H9 (cell line): ENCODE measurements around the gene PRSS27. TPM values are rescaled to one million over a fixed set of nuclear protein-coding genes. Genes with fewer than 3 reads are reported as not detected.

Experiments used
- DNase-seq: peaks from one replicate; pipeline ENCODE4 v3.0.0-alpha.2; 2017
- H2AFZ ChIP-seq: one replicate; pipeline ENCODE4 v1.6.1; 2013; ENCODE audit warnings: mild to moderate bottlenecking, low read length, control low read depth, moderate library complexity
- H2AK5ac ChIP-seq: 2 replicates; pipeline ENCODE4 v1.6.1; 2013; ENCODE audit warnings: low read length, control low read depth, mixed read lengths; ENCODE audit not compliant: insufficient read length
- H2BK120ac ChIP-seq: one replicate; pipeline ENCODE4 v1.6.1; 2013; ENCODE audit warnings: low read depth, mild to moderate bottlenecking, low read length, control low read depth, inconsistent platforms; ENCODE audit not compliant: poor library complexity, severe bottlenecking
- H2BK12ac ChIP-seq: 2 replicates; pipeline ENCODE4 v1.6.1; 2013; ENCODE audit warnings: low read length, control low read depth, mixed read lengths, low read depth; ENCODE audit not compliant: insufficient read length
- H2BK15ac ChIP-seq: 2 replicates; pipeline ENCODE4 v1.6.1; 2013; ENCODE audit warnings: low read depth, low read length, control low read depth
- H2BK20ac ChIP-seq: one replicate; pipeline ENCODE4 v1.6.1; 2013; ENCODE audit warnings: low read depth, mild to moderate bottlenecking, low read length, control low read depth, inconsistent platforms; ENCODE audit not compliant: poor library complexity, severe bottlenecking
- H2BK5ac ChIP-seq: 2 replicates; pipeline ENCODE4 v1.6.1; 2013; ENCODE audit warnings: low read length, control low read depth, mixed read lengths; ENCODE audit not compliant: insufficient read length
- H3K14ac ChIP-seq: 2 replicates; pipeline ENCODE4 v1.6.1; 2013; ENCODE audit warnings: low read length, control low read depth; ENCODE audit not compliant: insufficient read depth
- H3K18ac ChIP-seq: 2 replicates; pipeline ENCODE4 v1.6.1; 2013; ENCODE audit warnings: low read depth, mild to moderate bottlenecking, mixed read lengths, low read length, control low read depth; ENCODE audit not compliant: insufficient read length
- H3K23ac ChIP-seq: 2 replicates; pipeline ENCODE4 v1.6.1; 2013; ENCODE audit warnings: low read length, control low read depth, mixed read lengths, low read depth; ENCODE audit not compliant: insufficient read length
- H3K23me2 ChIP-seq: 2 replicates; pipeline ENCODE4 v1.6.1; 2013; ENCODE audit warnings: low read depth, mild to moderate bottlenecking, mixed read lengths, low read length, control low read depth; ENCODE audit not compliant: insufficient read length, poor library complexity, severe bottlenecking
- H3K27ac ChIP-seq: 2 replicates; pipeline ENCODE4 v1.5.1; 2013; ENCODE audit warnings: low read length, control low read depth, mixed read lengths, low read depth; ENCODE audit not compliant: insufficient read length
- H3K27me3 ChIP-seq: 2 replicates; pipeline ENCODE4 v1.6.1; 2013; ENCODE audit warnings: low read length, control low read depth, inconsistent platforms; ENCODE audit not compliant: insufficient read depth
- H3K4ac ChIP-seq: 2 replicates; pipeline ENCODE4 v1.6.1; 2013; ENCODE audit warnings: low read depth, mild to moderate bottlenecking, control low read depth, inconsistent platforms, low read length, moderate library complexity
- H3K4me1 ChIP-seq: 2 replicates; pipeline ENCODE4 v1.6.1; 2013; ENCODE audit warnings: low read length, control low read depth, inconsistent platforms; ENCODE audit not compliant: insufficient read depth
- H3K4me2 ChIP-seq: 2 replicates; pipeline ENCODE4 v1.6.1; 2013; ENCODE audit warnings: low read length, control low read depth, mixed read lengths; ENCODE audit not compliant: insufficient read length, insufficient read depth
- H3K56ac ChIP-seq: 2 replicates; pipeline ENCODE4 v1.6.1; 2013; ENCODE audit warnings: low read depth, mild to moderate bottlenecking, mixed read lengths, low read length, control low read depth; ENCODE audit not compliant: insufficient read length
- H3K79me1 ChIP-seq: 2 replicates; pipeline ENCODE4 v1.6.1; 2013; ENCODE audit warnings: low read depth, mild to moderate bottlenecking, moderate library complexity, low read length, control low read depth, inconsistent platforms; ENCODE audit not compliant: insufficient read depth, poor library complexity, severe bottlenecking
- H3K79me2 ChIP-seq: 2 replicates; pipeline ENCODE4 v1.6.1; 2013; ENCODE audit warnings: low read length, control low read depth, inconsistent platforms; ENCODE audit not compliant: insufficient read depth
- H3K9ac ChIP-seq: 2 replicates; pipeline ENCODE4 v1.6.1; 2013; ENCODE audit warnings: low read length, control low read depth, mixed read lengths; ENCODE audit not compliant: insufficient read length; ENCODE audit errors: extremely low read depth
- H3K9me3 ChIP-seq: one replicate; pipeline ENCODE4 v1.6.1; 2013; ENCODE audit warnings: low read depth, low read length, inconsistent platforms; ENCODE audit not compliant: control insufficient read depth
- H3T11ph ChIP-seq: one replicate; pipeline ENCODE4 v1.6.1; 2013; ENCODE audit warnings: mild to moderate bottlenecking, low read length, control low read depth, inconsistent platforms
- H4K20me1 ChIP-seq: one replicate; pipeline ENCODE4 v1.6.1; 2013; ENCODE audit not compliant: control insufficient read depth, insufficient read length, insufficient read depth
- H4K5ac ChIP-seq: 2 replicates; pipeline ENCODE4 v1.6.1; 2013; ENCODE audit warnings: low read depth, mild to moderate bottlenecking, mixed read lengths, low read length, control low read depth; ENCODE audit not compliant: insufficient read length
- H4K8ac ChIP-seq: replicated peaks from 2 replicates; pipeline ENCODE4 v1.6.1; 2013; ENCODE audit warnings: low read length, control low read depth, mixed read lengths, low read depth; ENCODE audit not compliant: insufficient read length
- H4K91ac ChIP-seq: 2 replicates; pipeline ENCODE4 v1.6.1; 2013; ENCODE audit warnings: low read depth, mild to moderate bottlenecking, moderate library complexity, mixed read lengths, low read length, control low read depth; ENCODE audit not compliant: insufficient read length
- H3K27ac Mint-ChIP-seq, 3 experiments: 2 replicates in 2 of 3; 3 replicates in 1 of 3; pipeline ENCODE4 v1.8.0; 2020 to 2021; ENCODE audit warnings: mixed read lengths in 3 of 3, mild to moderate bottlenecking in 1 of 3, moderate library complexity in 1 of 3
- H3K27me3 Mint-ChIP-seq: 2 replicates; pipeline ENCODE4 v1.8.0; 2021; ENCODE audit warnings: low read depth, mild to moderate bottlenecking, moderate library complexity, mixed read lengths
- H3K36me3 Mint-ChIP-seq, 3 experiments: 2 replicates in 2 of 3; 3 replicates in 1 of 3; pipeline ENCODE4 v1.8.0; 2020 to 2021; ENCODE audit warnings: low read depth in 3 of 3, mixed read lengths in 3 of 3; ENCODE audit not compliant: insufficient read depth in 1 of 3
- H3K4me1 Mint-ChIP-seq, 2 experiments: 2 replicates each; pipeline ENCODE4 v1.8.0; 2020; ENCODE audit warnings: mixed read lengths in 2 of 2
- H3K4me3 Mint-ChIP-seq, 2 experiments: 2 replicates in 1 of 2; 3 replicates in 1 of 2; pipeline ENCODE4 v1.8.0; 2020 to 2021; ENCODE audit warnings: mild to moderate bottlenecking in 2 of 2, mixed read lengths in 2 of 2, moderate library complexity in 1 of 2
- H3K9me3 Mint-ChIP-seq, 2 experiments: 2 replicates in 1 of 2; 3 replicates in 1 of 2; pipeline ENCODE4 v1.8.0; 2020; ENCODE audit warnings: mild to moderate bottlenecking in 2 of 2, mixed read lengths in 2 of 2, moderate library complexity in 1 of 2
- CTCF ChIP-seq: fragments of 200-600 bp; sonication (generic); conservative IDR thresholded peaks from 3 replicates; pipeline ENCODE4 v1.8.0; 2021; ENCODE audit warnings: antibody characterized with exemption, mild to moderate bottlenecking
- WGBS: extraction: QIAGEN DNeasy Blood & Tissue Kit; methylation state at CpG from one replicate; pipeline ENCODE4 v1.1.7; 2013; ENCODE audit warnings: missing lambda C conversion rate, low lambda C conversion rate, mixed read lengths; ENCODE audit not compliant: insufficient read length; ENCODE audit errors: extremely low coverage; 5-methylcytosine and 5-hydroxymethylcytosine counted together
- total RNA-seq: library from RNA; stranded (reverse); gene quantifications from 2 replicates; pipeline ENCODE4 v1.2.1, GENCODE V29; 2021

PRSS27 gene
- total RNA-seq, 1 experiment from 2014 or later = 5.0 TPM

GRCh38 chr16:2675021-2675420, 45.0 kb downstream of the PRSS27 start:
- H3K4me3 Mint-ChIP-seq = no peak overlapping the region
- Histone ChIP-seq H3K18ac (no peak overlapping the region), H2BK5ac (no peak overlapping the region), H3K9me3 (no peaks in the 10 kb centered on the region), H3K4ac (no peak overlapping the region; the same call in 1 of the 2 replicates), H3K23me2 (no peaks in the 10 kb centered on the region), H3K27me3 (no peaks in the 10 kb centered on the region), H2AFZ (no peak overlapping the region), H3K79me2 (no peaks in the 10 kb centered on the region), H4K5ac (no peak overlapping the region), H3K4me1 (no peaks in the 10 kb centered on the region), H4K91ac (no peak overlapping the region), H2BK12ac (no peak overlapping the region), H2BK120ac (no peak overlapping the region), H2BK20ac (no peak overlapping the region), H3K14ac (no peak overlapping the region), H2BK15ac (no peak overlapping the region), H3K56ac (no peak overlapping the region), H2AK5ac (no peak overlapping the region), H3T11ph (no peak overlapping the region), H3K27ac (no peak overlapping the region), H4K20me1 (no peaks in the 10 kb centered on the region), H3K23ac (no peak overlapping the region), H4K8ac (no peak overlapping the region), H3K4me2 (no peak overlapping the region), H3K79me1 (no peaks in the 10 kb centered on the region), H3K9ac (no peak overlapping the region)
- H3K4me1 Mint-ChIP-seq = peaks cover 3 to 7% of the 10 kb centered on the region in 2 experiments
- DNase-seq = no peak
- no CpG with 5 or more reads among the region's 7 CpGs for WGBS
- H3K27me3 Mint-ChIP-seq = no peaks in the 10 kb centered on the region
- no peak for TF ChIP-seq CTCF
- no peak overlapping the region for H3K27ac Mint-ChIP-seq
- H3K9me3 Mint-ChIP-seq = no peaks in the 10 kb centered on the region; a peak in 1 of 5 replicates
- H3K36me3 Mint-ChIP-seq = peaks cover 0 to under 1% (median under 1%) of the 10 kb centered on the region in 3 experiments; a peak in 1 of 7 replicates
